Stimulated activated CD8-positive, alpha-beta memory T cell treated with anti-CD3 and anti-CD28 coated beads, Interleukin-12 subunit alpha, Interleukin-12 subunit beta, amount 100 ng/mL, for 4 hours (primary cell): Measurements from ENCODE around the gene IKZF3.
A peak's percentile ranks its signal among the peaks of the same experiment; 100 is the strongest.
"Not testable (repeated sequence)": the region's sequence is repeated elsewhere in the genome, so short reads cannot be mapped to it uniquely, and the experiment has no call there.

Experiments
- DNase-seq: peaks from one replicate; pipeline ENCODE4 v3.0.0-alpha.2; 2020; ENCODE audit warnings: low read depth

IKZF3 gene

DNA sequence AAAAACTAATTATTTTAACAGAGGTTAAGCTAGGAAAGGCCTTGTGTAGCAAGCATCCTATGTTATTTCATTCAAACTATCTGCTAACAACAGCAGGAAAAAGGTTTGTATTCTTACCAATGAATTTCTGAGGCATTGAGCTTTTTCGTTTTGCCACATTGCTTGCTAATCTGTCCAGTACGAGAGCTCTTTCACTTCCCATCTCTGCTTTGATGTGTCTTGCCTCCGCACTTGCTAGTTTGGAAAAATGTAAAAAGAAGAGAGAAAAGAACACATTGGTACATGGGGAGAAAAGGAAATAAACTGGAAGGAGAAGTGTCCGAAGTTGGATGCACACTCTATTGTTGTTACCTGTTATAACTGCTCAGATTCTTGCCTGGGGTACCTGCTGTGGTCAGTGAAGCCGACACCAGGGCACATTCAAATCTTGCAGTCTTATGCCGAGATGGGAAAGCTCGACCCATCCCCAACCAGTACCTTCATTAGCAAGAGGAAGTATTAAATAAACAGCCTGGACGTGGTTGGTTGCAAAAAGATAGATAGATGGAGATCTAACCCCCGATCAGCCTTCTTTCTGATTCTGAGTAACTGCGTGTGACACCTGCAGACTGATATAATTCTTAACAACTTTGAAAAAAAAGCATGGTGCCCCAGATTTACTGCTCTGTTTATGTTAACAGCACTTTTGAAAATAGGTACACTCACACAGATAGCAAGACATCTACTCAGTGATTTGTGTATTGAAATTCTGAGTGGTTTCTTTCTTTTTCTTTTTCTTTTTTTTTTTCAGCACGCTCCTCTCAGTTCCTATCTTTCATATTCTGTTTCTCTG, 86.4 kb downstream of the IKZF3 start:
- DNase-seq, result no peak

- DNase-seq, result no peak
Observed at GRCh38 chr17:39776252-39776651, 87.9 kb downstream of the IKZF3 start.

DNA sequence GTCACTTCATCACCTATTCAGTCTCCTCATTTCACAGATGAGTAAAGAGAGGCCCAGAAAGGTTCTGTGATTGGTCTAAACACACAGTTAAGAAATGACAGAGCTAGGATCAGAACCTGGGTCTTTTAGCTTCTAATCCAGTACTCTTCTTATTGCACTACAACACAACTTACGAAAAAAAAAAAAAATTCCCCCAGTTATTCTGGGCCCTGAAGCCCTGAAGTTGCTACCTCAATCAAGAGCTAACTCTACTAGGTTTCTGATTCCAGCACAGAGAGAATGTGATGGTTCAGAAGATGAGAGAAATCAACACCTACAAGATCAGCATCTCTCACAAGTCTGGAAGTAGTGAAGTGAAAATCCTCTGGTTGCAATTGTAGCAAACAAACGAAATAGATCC, 89.1 kb downstream of the IKZF3 start:
- DNase-seq, result no peak

- DNase-seq, result no peak
Observed at GRCh38 chr17:39774047-39774446, 90.1 kb downstream of the IKZF3 start.

DNA sequence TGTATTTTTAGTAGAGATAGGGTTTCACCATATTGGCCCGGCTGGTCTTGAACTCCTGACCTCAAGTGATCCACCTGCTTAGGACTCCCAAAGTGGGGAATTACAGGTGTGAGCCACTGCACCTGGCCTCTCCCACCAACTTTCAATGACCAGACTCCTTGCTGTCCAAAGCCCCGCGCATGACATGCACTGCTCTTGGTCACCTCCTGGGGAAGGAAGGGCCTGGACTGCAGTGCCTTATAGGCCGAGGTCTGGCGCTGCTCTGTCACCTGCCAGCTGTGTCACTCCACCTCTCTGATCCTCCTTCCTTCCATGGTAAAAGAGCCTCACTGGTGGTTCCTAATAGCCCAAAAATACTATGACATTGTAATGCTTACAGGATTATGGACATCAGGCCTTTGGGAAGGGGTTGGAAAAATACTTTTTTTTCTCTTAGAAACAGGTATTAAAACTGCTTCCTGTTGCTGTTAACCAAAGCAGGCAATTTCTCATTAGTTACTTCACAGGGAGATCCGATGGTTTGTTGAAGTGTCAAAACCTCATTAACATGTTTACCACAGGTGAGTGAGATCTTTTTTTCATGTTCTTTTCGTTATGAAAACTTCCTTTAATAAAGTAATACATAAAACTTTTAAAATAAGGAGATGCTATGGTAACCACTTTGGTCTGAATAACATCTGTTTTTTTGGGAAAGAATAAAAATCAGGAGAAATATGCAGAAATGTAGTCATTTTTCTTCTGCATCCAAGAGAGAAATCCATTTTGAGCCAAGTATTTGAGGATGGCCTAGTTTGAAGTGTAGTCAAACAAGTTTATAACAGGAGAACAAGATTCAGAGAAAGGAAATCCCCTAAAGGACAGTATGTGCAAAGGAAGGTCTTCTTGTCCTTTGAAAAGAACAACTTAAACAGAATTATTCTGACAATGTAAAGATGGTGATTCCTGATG, 90.9 kb downstream of the IKZF3 start:
- DNase-seq, result no peak

DNA sequence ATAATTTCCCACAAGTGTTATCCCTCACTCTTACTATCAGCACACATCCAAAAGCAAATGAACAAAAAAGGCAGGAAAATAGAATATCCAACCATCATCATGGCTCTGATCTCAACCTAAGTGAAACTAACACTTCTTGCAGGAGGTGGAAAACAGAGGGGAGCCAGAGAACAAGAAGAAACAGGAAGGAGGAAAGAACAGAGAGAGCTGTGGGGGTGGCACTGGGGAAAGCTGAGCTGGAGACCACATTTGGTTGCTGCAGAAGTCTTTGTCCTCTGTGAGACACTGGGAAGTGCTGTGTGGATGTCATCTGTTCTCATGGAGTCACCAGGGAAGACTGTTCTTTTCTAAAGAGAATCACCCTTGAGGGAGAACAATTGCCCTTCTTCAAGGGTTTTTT, 91.7 kb downstream of the IKZF3 start:
- no peak for DNase-seq

- no peak for DNase-seq
Observed at GRCh38 chr17:39769974-39770587, 94.0 kb downstream of the IKZF3 start.

- no peak for DNase-seq
Observed at GRCh38 chr17:39767147-39767546, 97.0 kb downstream of the IKZF3 start.

DNA sequence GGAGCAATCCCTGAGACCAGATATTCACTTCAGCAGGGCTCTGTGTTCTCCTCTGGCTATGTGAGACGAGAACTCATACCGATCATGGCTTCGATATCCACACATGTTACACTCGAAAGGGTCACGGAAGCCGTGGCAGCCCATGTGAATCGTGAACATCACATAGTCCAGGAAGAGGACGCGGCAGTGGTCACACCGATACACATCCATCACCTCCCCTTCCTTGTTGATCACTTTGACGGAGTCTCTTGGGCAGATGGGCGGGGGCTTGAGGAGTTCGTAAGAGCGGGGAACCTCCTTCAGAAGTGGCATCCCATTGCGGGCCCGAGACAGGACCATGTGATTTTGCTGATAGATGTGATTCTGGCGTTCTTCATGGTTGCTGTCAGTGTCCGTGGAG, 98.3 kb downstream of the IKZF3 start:
- no peak for DNase-seq

DNA sequence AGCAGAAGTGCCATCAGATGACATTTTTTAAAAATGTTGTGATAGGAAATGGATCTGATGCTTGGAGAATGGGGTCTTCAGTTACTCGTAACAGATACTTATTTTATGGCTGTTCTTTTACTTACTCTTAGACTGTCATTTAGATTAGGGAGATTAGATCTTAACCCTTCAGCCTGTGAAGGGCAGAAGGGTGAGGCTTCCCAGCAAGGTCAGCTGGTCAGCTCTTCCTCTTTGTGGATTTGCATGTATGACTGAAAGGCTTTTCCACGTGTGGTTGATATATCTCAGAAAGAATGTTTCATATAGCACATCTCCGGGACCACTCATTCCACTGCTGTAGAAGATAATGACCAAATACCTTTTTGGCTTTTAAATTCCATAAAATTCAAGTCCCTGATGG, 98.9 kb downstream of the IKZF3 start:
- DNase-seq, result no peak

- DNase-seq, result not testable (repeated sequence)
Observed at GRCh38 chr17:39764171-39764570, 99.9 kb downstream of the IKZF3 start.

DNA sequence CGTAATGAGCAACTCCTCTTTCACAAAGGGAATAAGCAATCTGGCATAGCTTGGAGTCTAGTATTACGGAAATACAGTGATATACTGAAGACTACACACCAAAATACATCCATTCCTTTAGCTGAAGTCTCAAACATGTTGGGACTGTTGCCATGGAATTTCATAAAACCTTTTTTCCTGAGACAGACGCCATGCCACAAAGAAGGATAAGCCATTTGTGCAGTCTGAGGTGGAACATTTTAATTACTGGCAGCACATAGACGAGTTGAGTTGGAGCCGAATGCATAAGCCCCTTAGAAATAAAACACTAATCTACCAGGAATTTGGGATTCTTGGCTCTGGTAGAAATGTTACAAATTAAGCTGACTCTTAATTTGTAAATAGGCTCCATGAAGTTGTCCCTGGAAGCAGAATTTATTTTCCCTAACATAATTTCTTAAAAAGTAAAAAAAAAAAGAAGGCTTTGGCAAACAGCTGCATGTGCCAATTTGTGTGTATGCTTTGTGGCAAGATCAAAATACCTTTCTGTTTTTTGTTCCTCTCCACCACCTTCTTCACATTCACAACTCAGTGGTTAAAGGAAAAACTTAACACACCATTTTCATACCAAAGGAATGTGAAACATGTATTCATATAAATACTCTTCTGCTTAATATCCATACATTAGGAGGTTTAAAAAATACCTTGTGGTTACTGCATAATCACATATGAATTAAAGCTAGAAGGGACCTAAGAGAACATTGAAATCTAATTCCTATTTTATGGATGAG, 100.9 kb downstream of the IKZF3 start:
- DNase-seq, result no peak

DNA sequence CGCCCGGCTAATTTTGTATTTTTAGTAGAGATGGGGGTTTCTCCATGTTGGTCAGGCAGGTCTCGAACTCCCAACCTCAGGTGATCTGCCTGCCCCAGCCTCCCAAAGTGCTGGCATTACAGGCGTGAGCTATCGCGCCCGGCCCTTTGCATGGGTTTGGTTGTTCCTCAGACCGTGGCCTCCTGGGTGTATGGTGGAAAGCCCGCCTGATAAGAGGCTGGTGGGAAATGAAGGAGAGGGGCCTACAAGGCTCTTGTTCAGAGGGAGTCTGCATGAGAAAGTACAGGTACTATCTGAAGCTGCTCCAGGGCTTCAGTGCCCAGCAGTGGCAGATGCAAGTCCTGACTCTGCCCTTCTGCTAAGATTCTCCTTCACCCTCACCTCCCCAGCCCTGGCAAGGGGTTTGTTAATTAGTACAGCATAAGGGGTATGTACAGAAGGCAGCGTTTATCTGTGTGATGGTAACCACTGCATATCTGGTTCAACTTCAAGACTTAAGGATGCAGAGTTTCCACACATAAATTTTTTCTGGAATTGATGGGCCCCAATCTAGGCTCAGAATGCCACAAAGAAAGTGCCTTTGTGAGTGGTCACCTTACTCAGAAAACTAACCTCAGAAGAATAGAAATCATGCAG, 102.1 kb downstream of the IKZF3 start:
- DNase-seq, result no peak

DNA sequence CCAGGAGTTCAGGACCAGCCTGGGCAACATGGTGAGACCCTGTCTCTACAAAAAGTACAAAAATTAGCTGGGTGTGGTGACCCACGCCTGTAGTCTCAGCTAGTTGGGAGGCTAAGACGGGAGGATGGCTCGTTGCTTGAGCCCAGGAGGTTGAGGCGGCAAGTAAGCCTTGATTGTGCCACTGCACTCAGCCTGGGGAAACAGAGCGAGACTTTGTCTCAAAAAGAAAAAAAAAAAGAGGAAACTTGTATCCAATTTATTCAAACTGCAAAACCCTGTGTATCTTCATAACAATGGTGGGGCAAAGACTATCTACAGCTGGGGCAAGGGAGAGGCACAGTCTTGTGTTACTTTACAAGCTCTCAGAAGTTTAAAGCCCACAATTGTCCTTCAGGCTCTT, 104.9 kb downstream of the IKZF3 start:
- DNase-seq, result no peak

DNA sequence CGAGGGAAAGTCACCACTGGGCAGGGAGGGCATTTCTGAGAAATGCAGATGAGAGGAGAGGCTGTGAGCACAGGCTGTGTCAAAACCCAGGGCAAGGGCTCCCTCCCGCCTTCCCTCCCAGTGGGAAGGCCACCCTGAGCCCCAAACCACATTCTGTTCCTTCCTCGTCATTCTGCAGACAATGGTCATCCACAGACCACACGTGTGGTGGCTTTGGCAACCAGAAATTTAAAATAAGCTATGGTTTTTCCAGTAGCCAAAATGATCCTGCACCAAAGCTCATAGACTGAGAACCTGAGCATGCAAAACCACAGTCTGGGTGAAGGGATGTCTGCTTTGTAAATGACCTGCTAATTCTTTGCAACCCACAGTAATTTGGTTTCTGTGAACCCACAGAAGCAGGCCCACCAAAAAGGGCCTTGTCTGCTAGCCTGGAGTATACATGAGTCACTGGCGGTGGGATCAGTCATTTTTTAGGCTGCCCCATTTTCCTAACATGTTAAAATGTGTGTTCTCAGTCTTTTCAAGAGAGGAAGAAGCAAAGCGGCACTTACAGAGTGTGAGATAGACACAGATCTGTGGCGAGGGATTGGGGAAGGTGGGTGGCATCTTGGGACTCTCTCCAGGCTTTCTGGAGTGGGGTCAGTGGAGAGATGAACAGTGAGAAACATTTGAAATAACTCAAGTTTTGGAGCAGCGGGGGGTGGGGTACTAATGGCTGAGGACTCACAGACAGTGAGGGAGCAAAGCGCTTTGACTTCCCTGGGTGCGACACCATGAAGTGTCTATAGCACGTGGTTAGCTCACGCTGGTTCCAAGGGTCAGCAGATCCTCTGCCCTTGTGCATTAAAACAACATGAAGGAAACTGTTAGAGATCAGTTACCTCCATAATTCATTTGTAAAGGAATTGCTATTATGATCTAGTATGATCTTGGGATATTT, 105.9 kb downstream of the IKZF3 start:
- peak; percentile 49 for DNase-seq

- no peak for DNase-seq
Observed at GRCh38 chr17:39757176-39757662, 106.9 kb downstream of the IKZF3 start.

DNA sequence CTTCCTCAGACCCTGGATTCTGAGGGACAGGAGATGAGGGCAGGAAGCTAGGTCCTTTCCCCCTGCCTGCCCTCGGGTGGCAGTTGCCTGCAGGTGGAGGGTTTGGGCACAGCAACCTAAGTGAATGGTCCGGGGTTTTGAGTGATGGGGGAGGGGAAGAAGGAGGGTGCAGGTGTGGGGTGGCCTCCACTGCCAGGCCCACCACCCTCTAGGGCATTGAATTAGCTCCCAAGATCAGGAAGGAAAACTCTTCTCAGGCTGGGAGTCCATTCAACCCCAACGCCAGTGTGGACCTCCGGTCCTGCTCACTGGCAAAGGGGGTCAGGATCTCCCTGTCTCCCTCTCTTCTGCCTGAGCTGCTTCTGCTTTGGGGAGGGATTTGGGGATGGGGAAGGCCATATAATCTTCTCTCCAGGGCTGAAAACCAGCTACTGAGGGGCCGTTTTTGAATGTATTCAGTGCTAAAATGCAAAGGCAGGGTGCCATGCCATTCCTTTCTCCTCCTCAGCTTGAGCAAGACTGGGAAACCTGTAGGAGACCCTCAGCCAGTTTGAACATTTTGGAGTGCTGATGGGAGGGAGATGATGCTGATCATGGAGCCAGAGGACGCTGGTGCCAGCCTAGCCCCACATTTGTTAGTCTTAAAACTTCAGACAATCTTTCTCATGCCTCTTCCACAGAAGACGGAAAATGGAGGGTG, 107.6 kb downstream of the IKZF3 start:
- DNase-seq, result no peak

GRCh38 chr17:39755554-39756379, 108.3 kb downstream of the IKZF3 start:
- peak; percentile 45 for DNase-seq
